Liver (tissue), 3 donors: ENCODE measurements around the gene SPINK1.

Source experiments
- CTCF ChIP-seq: fragments of 150-350 bp; IDR thresholded peaks from 2 replicates; pipeline ENCODE4 v1.5.1; 2017; ENCODE audit warnings: improper control_type of control experiment, low read depth, low read length; ENCODE audit not compliant: missing input control
- GABPA ChIP-seq, 2 donors: IDR thresholded peaks in 1 of 2; conservative IDR thresholded peaks in 1 of 2; 2 replicates each; pipeline ENCODE4 v1.6.1; 2016; ENCODE audit warnings: antibody characterized with exemption in 2 of 2, mild to moderate bottlenecking in 1 of 2, moderate library complexity in 1 of 2
- JUND ChIP-seq, 2 donors: IDR thresholded peaks; 2 replicates each; pipeline ENCODE4 v1.6.1; 2016; ENCODE audit warnings: antibody characterized with exemption in 2 of 2
- MAX ChIP-seq: IDR thresholded peaks from 2 replicates; pipeline ENCODE4 v1.6.1; 2016; ENCODE audit warnings: antibody characterized with exemption
- RAD21 ChIP-seq, 2 donors: IDR thresholded peaks; 2 replicates each; pipeline ENCODE4 v1.6.1; 2016; ENCODE audit warnings: antibody characterized with exemption in 2 of 2, mild to moderate bottlenecking in 2 of 2
- REST ChIP-seq: IDR thresholded peaks from 2 replicates; pipeline ENCODE4 v1.6.1; 2016; ENCODE audit warnings: antibody characterized with exemption, mild to moderate bottlenecking
- SP1 ChIP-seq: IDR thresholded peaks from 2 replicates; pipeline ENCODE4 v1.6.1; 2018; ENCODE audit warnings: antibody characterized with exemption, mild to moderate bottlenecking
- TAF1 ChIP-seq: conservative IDR thresholded peaks from 2 replicates; pipeline ENCODE4 v1.6.1; 2016; ENCODE audit warnings: antibody characterized with exemption, mild to moderate bottlenecking
- YY1 ChIP-seq: IDR thresholded peaks from 2 replicates; pipeline ENCODE4 v1.6.1; 2016; ENCODE audit warnings: antibody characterized with exemption, mild to moderate bottlenecking
- ZBTB33 ChIP-seq: IDR thresholded peaks from 2 replicates; pipeline ENCODE4 v1.6.1; 2016; ENCODE audit warnings: antibody characterized with exemption
- donor health status: healthy.
- donor health status: healthy.

- no peak for TF ChIP-seq CTCF
- no peak for TF ChIP-seq GABPA (IDR thresholded peaks at IDR 0.05 in 1 of 2, conservative IDR thresholded peaks at IDR 0.05 in 1 of 2)
- no peak for TF ChIP-seq REST
- no peak for TF ChIP-seq ZBTB33
- no peak for TF ChIP-seq YY1
- no peak for TF ChIP-seq RAD21 (IDR thresholded peaks at IDR 0.05)
- no peak for TF ChIP-seq TAF1
- no peak for TF ChIP-seq JUND (IDR thresholded peaks at IDR 0.05)
- no peak for TF ChIP-seq MAX
- TF ChIP-seq SP1, result no peak
These were observed 21.4 kb downstream of the SPINK1 start for GRCh38 chr5:147809830-147810666.
